Measurements from ENCODE around the gene NSDHL.

The NSDHL gene

DNA sequence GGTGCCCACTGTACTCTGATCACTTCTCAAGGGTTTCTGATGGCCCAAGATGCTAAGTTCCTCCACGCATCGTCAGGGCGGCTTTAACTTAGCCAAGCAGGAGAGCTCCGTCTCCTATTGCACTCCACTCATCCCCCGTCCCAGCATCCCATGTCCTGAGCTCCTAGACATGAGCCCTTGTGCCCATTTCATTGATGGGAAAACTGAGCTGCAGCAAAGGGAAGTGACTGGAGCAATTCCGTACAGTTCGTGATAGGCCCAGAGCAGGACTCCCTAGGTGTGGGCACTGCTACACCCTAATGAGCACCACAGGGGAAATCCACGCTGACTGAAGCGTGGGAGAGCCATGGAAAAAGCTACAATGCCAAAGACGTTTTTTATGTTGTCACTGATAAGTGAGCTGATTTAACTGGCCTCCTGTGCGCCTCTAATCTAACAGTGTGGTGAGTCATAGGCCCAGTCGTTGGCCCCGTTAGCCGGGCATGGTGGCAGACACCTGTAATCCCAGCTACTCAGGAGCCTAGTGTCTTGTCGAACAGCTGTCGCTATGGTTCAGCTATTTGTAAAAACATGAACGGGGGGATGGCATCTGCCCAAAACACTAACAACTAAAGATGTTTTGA lies 14.9 kb downstream of the NSDHL start:
- no peak for DNase-seq

GRCh38 chrX:152847281-152847680 lies 16.4 kb downstream of the NSDHL start:
- DNase-seq: no peak

DNA sequence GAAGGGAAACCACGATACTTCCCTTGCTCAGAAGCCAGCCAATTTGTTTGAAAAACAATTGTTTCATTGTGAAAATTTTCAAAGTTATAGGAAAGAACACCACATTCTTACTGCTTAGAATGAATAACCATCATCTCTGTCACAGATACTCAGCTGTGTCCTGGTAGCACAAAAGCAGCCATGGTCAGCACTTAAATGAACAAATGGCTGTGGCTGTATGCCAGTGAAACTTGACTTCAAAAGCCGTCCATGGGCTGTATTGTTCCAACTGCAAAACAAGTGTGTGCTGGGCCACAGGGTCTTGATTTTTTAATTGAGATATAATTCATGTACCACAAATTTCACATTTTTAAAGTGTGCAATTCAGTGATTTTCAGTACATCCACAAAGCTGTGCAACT lies 19.6 kb downstream of the NSDHL start:
- no peak for DNase-seq

- DNase-seq: no peak
These were observed 23.1 kb downstream of the NSDHL start for GRCh38 chrX:152853986-152854385.

- DNase-seq: no peak
These were observed 30.3 kb downstream of the NSDHL start for GRCh38 chrX:152861116-152861515.

DNA sequence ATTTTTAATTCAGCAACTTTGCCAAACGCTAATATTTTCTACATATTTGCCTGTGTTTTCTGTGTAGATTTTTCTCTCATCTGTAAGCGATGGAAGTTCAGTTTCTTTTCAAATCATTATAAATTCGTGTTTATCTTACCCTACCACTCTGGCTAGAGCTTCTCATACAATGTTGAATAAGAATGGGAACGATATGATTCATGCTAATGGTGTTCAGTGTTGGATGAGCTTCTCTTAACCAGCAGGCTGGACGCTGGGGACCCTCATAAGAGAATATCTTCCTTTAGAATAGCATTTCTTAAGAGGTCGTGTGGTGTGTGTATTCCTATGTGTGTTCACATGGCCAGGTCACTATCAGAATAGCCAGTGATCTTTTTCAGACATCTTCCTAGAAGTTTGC lies 31.0 kb downstream of the NSDHL start:
- DNase-seq: no peak

GRCh38 chrX:152865232-152865920 lies 34.5 kb downstream of the NSDHL start:
- no peak for DNase-seq

DNA sequence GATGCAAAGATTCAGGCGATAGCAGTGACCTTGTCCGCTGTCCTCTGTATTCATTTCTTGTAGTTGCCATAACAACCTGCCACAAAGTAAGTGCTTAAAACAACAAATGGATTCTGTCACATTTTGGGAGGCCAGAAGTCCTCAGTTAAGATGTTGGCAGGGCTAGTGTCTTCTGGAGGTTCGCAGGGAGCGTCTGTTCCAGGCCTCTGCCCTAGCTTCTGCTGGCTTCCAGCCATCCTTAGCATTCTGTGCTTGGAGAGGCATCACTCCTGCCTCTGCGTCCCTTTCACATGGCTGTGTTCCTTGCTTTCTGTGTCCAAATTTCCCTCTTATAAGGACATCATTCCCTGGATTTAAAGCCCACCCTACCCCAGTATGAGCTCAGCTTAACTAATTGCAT lies 35.5 kb downstream of the NSDHL start:
- no peak for DNase-seq

GRCh38 chrX:152869972-152870371 lies 39.1 kb downstream of the NSDHL start:
- DNase-seq: no peak

GRCh38 chrX:152871260-152871659 lies 40.4 kb downstream of the NSDHL start:
- DNase-seq: no peak

- no peak for DNase-seq
These were observed 41.7 kb downstream of the NSDHL start for GRCh38 chrX:152872522-152872921.

DNA sequence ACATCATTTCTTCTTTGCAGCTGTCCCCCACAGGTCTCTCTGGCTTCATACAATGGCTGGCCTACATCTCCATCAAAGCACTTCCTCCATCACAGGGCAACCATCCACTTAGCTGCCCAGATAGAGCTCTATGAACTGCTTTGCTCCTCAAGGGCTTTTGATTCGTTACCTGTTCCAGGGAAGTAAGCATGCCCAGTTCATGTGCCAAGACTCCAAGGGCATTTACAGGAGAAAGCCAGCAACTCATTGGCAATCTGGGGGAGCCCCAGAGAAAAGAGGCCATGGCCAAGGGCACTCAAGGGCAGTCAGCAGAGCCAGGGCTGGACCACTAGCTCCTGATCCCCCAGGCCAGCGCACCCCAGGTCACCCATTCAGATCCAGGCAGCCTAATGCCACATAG lies 42.5 kb downstream of the NSDHL start:
- DNase-seq: no peak

DNA sequence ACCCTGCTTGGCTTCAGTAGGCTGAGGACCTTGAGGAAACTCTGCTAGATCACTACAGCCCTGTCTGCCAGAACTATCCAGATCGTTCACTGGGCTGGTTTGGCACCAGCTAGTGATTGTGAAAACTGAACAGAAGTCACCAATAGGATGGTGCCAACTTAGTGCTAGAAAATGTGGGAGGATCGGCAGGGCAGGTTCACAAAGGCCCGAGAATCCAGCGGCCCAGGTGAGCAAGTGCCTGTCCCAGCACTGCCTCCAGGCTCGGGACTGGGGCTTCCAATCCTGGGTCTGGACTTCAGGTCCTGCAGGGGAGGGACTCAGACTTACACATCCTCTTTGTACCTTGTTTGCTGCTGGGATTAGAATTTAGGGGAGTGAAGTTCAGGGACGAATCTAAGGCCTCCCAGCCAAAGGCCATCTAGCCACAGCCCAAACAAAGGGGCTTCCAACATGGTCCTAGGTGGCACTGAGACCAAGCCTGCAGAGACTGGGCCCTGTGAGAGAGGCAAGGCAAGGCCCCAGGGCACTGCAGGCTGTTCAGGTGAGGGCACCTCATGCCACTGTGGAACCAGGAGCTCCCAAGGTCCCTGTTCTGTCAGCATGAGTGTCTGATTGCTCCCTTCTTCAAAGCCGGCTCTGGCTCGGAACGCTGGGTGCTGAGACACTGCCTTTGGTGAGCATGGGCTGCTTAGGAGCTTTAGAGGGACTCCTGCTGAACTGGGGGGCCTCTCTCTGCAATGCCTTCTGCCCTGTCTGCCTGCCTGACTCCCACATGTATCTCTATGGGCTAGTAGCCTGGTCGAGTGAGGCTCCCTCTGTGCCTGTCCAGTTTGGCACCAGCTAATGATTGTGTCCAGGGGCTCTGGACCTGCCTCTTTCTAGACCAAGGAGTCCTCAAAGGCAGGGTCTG lies 46.3 kb downstream of the NSDHL start:
- DNase-seq: no peak

DNA sequence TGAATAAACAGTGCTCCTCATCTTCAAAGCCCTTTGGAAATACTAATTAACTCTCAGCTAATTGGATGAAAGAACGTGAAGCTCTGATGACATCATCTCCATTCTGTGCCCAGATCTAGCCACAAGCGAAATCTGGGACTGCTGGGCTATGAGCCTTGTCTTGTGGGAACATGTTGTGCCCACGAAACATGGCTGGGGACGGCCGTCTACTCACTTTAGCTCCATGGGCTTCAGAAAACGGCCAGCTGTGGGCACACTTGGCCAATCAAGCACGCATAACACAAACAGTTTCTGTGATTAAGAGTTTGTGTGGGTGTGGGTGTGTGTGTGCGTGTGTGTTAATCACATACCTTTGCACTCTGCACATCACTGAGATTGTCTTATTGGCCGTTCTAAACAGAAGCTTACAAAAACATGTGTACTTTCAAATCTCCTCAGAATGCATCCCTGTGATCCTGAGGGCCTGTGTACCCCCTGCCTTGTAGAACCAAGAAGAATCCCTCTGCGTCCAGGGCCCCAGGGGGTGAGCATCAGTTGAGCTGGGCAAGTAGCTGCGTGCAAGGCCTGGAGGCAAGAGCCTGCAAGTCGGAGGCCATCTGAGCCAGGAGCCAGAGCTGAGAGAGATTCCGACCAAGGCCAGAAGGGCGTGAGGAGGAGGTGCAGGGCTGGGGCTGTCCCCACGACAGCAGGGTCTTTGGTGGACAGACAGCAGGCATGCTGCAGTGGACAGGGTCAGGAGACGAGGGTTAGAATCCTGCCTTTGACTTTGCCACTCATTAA lies 48.3 kb downstream of the NSDHL start:
- no peak for DNase-seq

DNA sequence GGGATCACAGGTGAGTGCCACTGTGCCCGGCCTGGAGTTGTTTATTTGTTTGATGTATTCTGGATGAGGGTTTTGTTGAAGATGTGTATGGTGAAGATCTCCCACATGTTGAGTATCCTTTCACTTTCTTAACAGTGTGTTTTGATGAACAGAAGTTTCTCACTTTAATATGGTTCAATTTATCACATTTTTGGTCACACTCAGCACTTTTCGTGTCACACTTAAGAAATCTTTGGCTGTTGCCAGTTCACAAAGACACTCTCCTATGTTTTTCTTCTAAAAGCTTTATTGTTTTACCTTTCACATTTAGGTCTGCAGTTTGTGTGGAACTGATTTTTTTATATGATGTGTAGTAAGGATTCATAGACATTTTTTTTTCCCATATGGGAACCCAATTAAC lies 50.4 kb downstream of the NSDHL start:
- DNase-seq: no peak

- DNase-seq: no peak
These were observed 53.3 kb downstream of the NSDHL start for GRCh38 chrX:152884171-152884570.

DNA sequence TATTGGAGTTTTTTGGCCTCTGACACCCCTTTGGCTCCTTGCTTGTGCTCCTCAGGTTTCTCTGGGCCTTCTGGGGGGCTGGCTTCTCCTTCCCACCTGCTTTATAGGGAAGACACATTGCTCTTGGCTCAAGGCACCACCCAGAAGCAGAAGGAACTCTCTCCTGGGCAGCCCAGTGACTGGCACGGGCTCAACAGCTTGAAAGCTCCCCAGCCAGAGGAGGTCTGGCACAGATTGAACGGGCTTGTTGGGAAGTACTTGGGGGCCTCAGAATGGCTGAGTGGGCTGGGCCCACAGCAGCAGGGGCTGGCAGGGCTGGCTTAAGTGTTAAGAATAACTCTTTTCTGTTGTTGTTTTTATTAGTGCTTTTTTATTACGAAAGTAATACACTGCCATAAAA lies 55.9 kb downstream of the NSDHL start:
- no peak for DNase-seq

GRCh38 chrX:152892499-152892898 lies 61.6 kb downstream of the NSDHL start:
- no peak for DNase-seq

- no peak for DNase-seq
These were observed 62.4 kb downstream of the NSDHL start for GRCh38 chrX:152892999-152893891.

- no peak for DNase-seq
These were observed 63.2 kb downstream of the NSDHL start for GRCh38 chrX:152893980-152894610.

DNA sequence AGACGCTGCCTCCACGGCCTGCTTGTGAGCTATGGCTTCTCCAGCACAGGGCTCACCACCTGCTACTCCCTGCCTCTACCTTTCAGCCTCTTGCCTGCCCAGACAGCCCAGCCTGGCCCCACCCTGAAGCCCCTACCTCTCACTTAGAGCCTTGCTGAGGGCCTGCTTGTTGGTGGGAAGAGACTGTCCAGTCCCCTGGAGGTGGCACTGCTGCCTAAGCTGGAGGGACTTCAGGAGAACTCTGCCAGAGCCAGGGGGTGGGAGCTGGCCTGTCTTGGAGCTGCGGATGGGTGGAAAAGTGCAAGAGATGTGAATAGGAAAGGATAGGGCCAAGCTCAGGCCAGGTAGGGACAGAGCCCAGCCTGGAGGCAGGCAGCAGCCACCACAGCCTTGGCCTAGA lies 64.3 kb downstream of the NSDHL start:
- no peak for DNase-seq

Data from CD4-positive, alpha-beta T cell treated with Interferon gamma for 1 hour (primary cell).